Effector CD8-positive, alpha-beta T cell (primary cell): ENCODE results near the gene SRSF3.
"Not testable (repeated sequence)": the region's sequence is repeated elsewhere in the genome, so short reads cannot be mapped to it uniquely, and the experiment has no call there.

Experiments used
- DNase-seq: peaks from one replicate; lab custom pipeline; 2025; lab: John Stamatoyannopoulos, UW

Gene SRSF3

DNA sequence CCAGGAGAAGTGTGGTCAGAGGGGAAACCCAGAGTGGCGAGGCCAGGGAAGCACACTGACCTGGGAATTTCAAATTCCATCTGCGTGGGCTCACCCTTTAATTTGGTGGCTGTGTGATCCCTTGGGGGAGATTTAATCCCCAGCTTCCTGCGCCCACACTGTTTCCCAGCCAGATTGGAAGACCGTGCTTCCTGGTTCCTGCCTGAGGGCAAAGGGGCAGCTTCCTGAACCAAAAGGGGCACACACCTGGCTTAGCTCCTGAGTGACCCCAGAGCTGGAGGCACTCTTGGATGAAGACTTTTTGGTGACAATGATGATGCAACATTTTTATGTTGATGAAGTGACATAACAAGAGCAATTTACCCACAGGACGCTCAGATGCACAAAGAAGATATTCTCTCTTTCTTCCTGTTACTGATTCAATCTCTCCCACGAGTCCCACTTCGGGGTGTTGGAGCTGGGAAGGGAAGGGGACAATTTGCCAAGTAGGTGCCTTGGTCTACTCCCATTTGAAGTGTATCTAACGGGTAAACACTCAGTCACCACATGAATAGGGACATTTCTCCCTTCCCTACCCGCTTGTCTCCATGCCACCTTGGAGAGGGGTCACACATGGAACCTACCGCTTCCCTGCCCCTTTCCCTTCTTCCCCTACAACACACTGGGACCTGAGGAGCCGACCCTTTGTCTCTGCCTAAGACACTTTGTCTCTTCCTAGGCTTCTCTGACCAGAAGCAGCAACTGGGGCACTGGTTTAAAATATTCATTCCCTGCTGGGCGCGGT, 55.7 kb downstream of the SRSF3 start:
- DNase-seq = no peak

DNA sequence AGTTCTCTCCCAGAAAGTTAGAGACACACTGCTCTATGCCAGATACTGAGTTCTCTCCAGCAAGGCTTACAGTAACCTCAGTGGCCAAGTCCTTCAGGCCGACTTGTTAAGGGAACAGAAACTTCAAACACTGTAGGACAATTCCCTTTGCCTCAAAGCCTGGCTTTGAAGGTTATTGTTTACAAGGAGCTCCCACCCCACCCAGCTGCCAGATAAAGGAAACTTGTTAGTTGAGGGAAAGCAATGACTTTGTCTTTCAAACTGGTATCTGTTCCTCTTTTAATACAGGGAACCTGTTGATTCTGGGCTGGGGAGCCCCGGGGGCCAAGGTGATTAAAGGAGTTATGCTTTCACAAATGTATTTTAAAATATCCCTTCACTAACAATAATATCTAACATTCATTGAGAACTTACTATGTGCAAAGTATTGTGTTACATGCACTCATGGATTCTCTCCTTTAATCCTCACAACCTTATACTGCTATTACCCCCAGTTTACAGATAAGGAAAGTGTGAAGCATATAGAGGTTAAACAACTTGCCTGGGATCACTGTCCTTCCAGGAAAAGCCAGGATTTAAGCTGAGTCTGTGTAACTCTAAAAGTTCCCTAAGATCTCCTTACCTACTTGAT, 56.8 kb downstream of the SRSF3 start:
- no peak for DNase-seq

DNA sequence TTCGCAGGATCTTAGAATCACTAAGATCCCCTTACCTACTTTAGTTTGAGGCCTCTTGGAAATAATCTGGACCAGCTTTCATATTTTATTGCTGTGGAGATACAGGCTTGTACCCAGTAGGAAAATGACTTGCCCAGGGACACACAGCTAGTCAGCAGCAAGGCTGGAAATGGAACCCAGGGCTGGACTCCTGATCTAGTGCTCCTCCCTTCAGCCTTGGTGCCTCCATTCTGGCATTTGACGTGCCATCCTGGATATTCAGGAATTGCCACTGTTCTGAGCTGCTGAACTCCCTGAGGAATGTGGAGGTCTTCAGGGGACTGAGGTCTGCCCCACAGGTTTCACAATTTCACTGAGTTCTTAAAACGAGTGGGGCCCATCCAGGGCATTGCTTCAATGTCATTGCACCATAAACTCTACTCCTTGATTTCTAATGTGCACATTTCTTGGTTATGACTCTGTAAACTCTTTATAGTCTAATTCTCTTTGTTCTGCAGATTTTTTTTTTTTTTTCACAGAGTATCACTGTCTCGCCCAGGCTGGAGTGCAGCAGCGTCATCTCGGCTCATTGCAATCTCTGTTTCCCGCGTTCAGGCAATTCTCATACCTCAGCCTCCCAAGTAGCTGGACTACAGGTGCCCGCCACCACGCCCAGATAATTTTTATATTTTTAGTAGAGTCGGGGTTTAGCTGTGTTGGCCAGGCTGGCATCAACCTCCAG, 57.7 kb downstream of the SRSF3 start:
- DNase-seq = no peak

DNA sequence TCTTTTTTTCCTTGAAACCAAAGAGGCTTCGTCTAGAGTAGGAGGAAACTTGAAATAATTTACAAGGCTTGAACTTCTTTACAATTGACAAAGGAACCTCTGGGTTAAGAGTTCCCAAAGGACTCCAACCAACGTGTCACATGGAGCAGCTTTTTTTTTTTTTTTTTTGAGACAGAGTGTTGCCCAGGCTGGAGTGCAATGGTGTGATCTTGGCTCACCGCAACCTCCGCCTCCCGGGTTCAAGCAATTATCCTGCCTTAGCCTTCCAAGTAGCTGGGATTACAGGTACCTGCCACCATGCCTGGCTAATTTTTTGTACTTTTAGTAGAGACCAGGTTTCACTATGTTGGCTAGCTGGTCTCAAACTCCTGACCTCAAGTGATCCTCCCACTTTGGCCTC, 60.3 kb downstream of the SRSF3 start:
- DNase-seq = not testable (repeated sequence)
